Astrocyte of the cerebellum (primary cell): Measurements from ENCODE around the gene GMDS.

Experiments
- DNase-seq: peaks from one replicate; pipeline ENCODE4 v3.0.0-alpha.2; 2011; ENCODE audit warnings: low read depth
- H3K4me3 ChIP-seq: 2 replicates; pipeline ENCODE4 v1.5.1; 2011; ENCODE audit warnings: mild to moderate bottlenecking, low read depth, low read length, moderate library complexity
- CTCF ChIP-seq: IDR thresholded peaks from 2 replicates; pipeline ENCODE4 v1.5.1; 2012; ENCODE audit warnings: low read length, low read depth, moderate library complexity, mild to moderate bottlenecking; ENCODE audit errors: missing control alignments
- in situ Hi-C: cut with HindIII; loops from 2 replicates; pipeline ENCODE4 v1.10.0; 2017; ENCODE audit warnings: low sequenced_read_pairs

Gene GMDS

GRCh38 chr6:1643830-1644445 lies 601.5 kb downstream of the GMDS start:
- TF ChIP-seq CTCF: no peak
- in situ Hi-C loops: no loop called here
- H3K4me3 ChIP-seq: no peak overlapping the region
- DNase-seq: no peak

DNA sequence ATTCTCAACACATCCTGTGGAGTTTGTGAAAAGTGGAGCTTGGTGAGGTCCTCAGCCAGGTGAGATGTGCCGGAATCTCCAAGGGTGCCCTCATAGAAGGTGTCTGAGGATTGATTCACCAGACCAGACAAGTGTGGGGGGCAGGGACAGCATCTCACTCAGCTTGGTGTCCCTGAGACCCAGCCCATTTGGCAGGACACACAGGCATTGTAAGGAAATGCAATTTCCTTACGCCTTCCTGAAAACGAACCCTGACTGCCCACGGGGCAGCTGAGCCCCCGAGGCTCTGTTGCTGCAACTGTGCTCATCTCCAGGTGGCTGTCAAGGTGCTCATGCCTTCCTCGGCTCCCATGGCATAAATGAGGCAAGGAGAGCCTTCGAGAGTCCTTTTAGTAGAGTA lies 602.3 kb downstream of the GMDS start:
- no peak overlapping the region for H3K4me3 ChIP-seq
- no peak for DNase-seq
- in situ Hi-C loops: no loop called here
- TF ChIP-seq CTCF: no peak

DNA sequence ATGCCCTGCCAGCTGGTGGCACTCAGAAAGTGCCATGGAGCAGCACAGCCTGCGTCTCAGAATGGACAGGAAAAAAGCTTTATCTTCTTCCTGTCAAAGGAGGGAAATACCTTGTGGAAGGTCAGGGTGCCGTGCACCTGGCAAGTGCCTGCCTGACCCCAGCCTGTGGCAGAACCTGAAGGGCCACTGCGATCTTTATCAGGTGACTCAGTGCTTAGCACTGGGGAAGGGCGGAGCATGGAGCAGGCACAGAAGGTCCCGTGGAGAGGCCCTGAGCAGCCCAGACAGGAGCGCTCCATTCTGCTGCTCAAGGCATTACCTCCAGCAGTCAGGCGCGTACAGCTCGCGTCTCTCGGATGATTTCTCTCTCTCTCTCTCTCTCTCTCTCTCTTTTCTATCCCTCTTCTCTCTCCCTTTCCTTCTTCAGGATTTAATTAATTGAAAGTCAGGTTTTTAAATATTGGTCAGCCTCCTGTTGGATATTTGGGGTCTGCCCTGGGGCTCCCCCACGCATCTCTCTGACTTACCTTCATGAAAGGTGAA lies 604.0 kb downstream of the GMDS start:
- in situ Hi-C loops: no loop called here
- no peak for TF ChIP-seq CTCF
- no peak for DNase-seq
- H3K4me3 ChIP-seq: no peak overlapping the region

DNA sequence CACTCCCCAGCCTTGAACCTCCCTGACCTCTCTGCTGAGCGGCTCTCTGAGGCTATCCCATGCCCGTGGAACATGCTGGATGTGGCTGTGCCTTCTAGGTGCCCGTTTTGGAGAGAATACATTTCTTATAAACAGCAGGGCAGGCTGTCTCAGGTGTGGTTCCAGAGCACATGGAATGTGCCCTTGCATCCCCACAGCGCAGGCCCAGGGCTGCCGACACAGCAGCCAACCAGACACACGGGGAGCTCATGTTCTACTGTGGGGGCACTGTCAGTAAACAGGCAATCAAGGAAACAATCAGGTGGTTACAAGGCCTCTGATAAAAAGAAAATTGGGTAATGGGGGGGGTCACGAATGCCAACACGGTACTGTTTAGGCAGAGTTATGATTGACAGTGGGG lies 604.9 kb downstream of the GMDS start:
- no peak for DNase-seq
- TF ChIP-seq CTCF: no peak
- in situ Hi-C loops: no loop called here
- H3K4me3 ChIP-seq: no peak overlapping the region

DNA sequence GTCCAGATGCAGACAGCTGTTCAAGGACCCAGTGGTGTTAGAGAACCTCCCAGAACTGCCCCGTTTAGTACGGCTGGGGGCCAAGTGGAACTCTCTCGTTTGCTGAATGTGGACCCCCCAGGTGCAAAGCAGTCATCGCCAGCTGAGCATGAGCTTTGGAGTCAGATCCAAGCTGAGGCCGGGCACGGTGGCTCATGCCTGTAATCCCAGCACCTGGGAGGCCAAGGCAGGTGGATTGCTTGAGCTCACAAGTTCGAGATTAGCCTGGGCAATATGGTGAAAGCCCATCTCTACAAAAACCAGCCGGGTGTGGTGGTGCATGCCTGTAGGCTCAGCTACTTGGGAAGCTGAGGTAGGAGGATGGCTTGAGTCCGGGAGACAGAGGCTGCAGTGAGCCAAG lies 606.0 kb downstream of the GMDS start:
- DNase-seq: no peak
- in situ Hi-C loops: no loop called here
- H3K4me3 ChIP-seq: no peak overlapping the region
- TF ChIP-seq CTCF: no peak

DNA sequence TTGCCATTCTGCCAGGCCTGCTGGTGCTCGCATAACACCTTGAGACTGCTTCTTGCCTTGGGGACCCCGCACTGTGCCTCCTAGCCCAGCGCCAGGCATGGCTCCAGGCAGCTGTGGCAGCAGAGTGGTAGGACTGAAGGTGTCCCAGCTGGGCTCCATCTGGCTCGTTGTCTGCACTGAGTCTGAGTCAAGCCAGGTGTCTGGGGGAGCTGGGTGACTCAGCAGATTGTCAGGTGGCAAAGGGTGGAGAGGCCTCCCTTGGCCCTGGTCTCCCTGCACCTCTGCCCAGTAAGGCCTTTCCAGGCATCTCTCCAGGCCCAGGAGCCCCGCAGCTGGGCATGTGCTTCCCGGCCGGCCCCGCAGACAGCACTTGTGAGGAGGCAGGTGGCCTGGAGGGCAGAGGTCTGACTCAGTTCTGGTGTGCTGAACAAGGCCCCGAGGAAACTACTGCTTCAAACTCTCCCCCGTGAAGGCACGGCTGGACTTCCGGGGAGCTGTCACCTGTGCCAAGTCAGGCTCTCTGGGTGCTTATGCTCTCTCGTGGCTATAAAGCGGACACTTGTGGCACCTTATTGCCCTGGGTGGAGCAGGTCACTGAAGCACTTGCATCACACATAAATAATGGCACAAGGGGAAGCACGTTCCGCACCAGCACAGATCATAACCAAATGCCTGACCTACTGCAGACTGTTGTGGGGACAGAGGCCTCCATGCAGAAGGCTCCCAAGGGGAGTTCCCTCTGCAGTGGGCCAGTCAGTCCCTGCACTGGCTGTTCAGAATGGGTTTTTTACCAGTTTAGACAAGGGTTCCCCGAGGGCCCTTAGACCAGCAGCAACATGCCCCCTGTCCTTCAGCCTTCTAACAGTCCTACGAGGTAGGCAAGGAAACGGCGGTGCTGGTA lies 608.2 kb downstream of the GMDS start:
- in situ Hi-C loops: no loop called here
- TF ChIP-seq CTCF: no peak
- DNase-seq: no peak
- H3K4me3 ChIP-seq: no peak overlapping the region
